Right lobe of liver (tissue), 4 donors: ENCODE data around the gene KPNA1.

Source experiments
- CTCF ChIP-seq, 4 donors: fragments of 200-600 bp in 3 of 4; fragments of 450-650 bp in 1 of 4; IDR thresholded peaks; one replicate each; pipeline versions ENCODE4 v1.5.1 to v1.8.0; 2016 to 2022; ENCODE audit warnings: antibody characterized with exemption in 4 of 4, mild to moderate bottlenecking in 2 of 4
- POLR2A ChIP-seq: fragments of 450-650 bp; IDR thresholded peaks from one replicate; pipeline ENCODE4 v1.6.1; 2017; ENCODE audit warnings: antibody characterized with exemption, mild to moderate bottlenecking
- donor health status: DM: no; HTN: no; CAD: no.
- donor health status: DM: no; HTN: no; CAD: no.
- donor health status: DM: no; HTN: yes; CAD: no.

- no peak for TF ChIP-seq CTCF (IDR thresholded peaks at IDR 0.05)
- no peak for TF ChIP-seq POLR2A
Observed at GRCh38 chr3:122493296-122493695, 21.4 kb downstream of the KPNA1 start.
